GM15510 (cell line): ENCODE results near the gene KIF26B.

Source experiments
- POLR2A ChIP-seq: IDR thresholded peaks from 3 replicates; pipeline ENCODE4 v1.6.1; 2011; ENCODE audit warnings: borderline replicate concordance; ENCODE audit not compliant: insufficient read length; ENCODE audit errors: extremely low read depth

KIF26B gene

GRCh38 chr1:245579881-245580280 lies 425.1 kb downstream of the KIF26B start:
- TF ChIP-seq POLR2A: no peak

- no peak for TF ChIP-seq POLR2A
Observed at GRCh38 chr1:245580651-245581050, 425.9 kb downstream of the KIF26B start.

GRCh38 chr1:245582026-245582425 lies 427.2 kb downstream of the KIF26B start:
- TF ChIP-seq POLR2A: no peak

- no peak for TF ChIP-seq POLR2A
Observed at GRCh38 chr1:245583081-245583480, 428.3 kb downstream of the KIF26B start.

- TF ChIP-seq POLR2A: no peak
Observed at GRCh38 chr1:245583575-245584330, 429.0 kb downstream of the KIF26B start.

- no peak for TF ChIP-seq POLR2A
Observed at GRCh38 chr1:245585252-245585959, 430.6 kb downstream of the KIF26B start.

- no peak for TF ChIP-seq POLR2A
Observed at GRCh38 chr1:245587435-245588115, 432.8 kb downstream of the KIF26B start.

GRCh38 chr1:245588116-245588639 lies 433.4 kb downstream of the KIF26B start:
- no peak for TF ChIP-seq POLR2A

- no peak for TF ChIP-seq POLR2A
Observed at GRCh38 chr1:245589316-245589715, 434.5 kb downstream of the KIF26B start.

GRCh38 chr1:245589906-245590305 lies 435.1 kb downstream of the KIF26B start:
- TF ChIP-seq POLR2A: no peak

- no peak for TF ChIP-seq POLR2A
Observed at GRCh38 chr1:245590726-245591125, 435.9 kb downstream of the KIF26B start.

GRCh38 chr1:245591346-245592188 lies 436.8 kb downstream of the KIF26B start:
- no peak for TF ChIP-seq POLR2A

GRCh38 chr1:245592189-245592460 lies 437.3 kb downstream of the KIF26B start:
- TF ChIP-seq POLR2A: no peak

GRCh38 chr1:245598524-245599305 lies 443.9 kb downstream of the KIF26B start:
- no peak for TF ChIP-seq POLR2A

GRCh38 chr1:245599371-245600174 lies 444.8 kb downstream of the KIF26B start:
- no peak for TF ChIP-seq POLR2A
